ENCODE results near the gene IGLL1. TPM values are rescaled to one million over a fixed set of nuclear protein-coding genes. Genes with fewer than 3 reads are reported as not detected.
"Not testable (repeated sequence)": the region's sequence is repeated elsewhere in the genome, so short reads cannot be mapped to it uniquely, and the experiment has no call there.

The IGLL1 gene
- total and polyA plus RNA-seq, 7 experiments from 2014 or later = 0.72 TPM; not detected in 6

DNA sequence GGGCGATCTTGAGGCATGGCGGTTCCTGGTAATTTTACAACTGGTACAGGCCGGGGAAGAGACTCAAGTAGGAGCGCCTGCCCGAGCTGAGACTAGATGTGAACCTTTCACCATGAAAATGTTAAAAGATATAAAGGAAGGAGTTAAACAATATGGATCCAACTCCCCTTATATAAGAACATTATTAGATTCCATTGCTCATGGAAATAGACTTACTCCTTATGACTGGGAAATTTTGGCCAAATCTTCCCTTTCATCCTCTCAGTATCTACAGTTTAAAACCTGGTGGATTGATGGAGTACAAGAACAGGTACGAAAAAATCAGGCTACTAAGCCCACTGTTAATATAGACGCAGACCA, 40.3 kb downstream of the IGLL1 start:
- ATAC-seq, POLR2A ChIA-PET: not testable (repeated sequence)

DNA sequence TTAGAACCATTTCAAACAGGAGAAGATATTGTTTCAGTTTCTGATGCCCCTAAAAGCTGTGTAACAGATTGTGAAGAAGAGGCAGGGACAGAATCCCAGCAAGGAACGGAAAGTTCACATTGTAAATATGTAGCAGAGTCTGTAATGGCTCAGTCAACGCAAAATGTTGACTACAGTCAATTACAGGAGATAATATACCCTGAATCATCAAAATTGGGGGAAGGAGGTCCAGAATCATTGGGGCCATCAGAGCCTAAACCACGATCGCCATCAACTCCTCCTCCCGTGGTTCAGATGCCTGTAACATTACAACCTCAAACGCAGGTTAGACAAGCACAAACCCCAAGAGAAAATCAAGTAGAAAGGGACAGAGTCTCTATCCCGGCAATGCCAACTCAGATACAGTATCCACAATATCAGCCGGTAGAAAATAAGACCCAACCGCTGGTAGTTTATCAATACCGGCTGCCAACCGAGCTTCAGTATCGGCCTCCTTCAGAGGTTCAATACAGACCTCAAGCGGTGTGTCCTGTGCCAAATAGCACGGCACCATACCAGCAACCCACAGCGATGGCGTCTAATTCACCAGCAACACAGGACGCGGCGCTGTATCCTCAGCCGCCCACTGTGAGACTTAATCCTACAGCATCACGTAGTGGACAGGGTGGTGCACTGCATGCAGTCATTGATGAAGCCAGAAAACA, 40.8 kb downstream of the IGLL1 start:
- intact Hi-C loops (cut with micrococcal nuclease) = loop anchor here (1.0 to 2.0 kb wide), 6 partner anchors 17 to 580 kb away; no protein-coding TSS in a partner anchor
- ChIA-PET POLR2A (no interaction called here), CTCF (interaction anchor here (0.6 to 1.8 kb wide), 4 partner anchors 127 to 1183 kb away, joined by 3 to 4 read pairs (median 4); no protein-coding TSS in a partner anchor)
- peaks cover 0 to 11% (median 10%) of the 10 kb centered on the region in 7 donors for H3K4me1 Mint-ChIP-seq
- Histone ChIP-seq H3K36me3 (ENCODE audit: control insufficient read depth in 2 of 3, insufficient read depth in 3 of 3, low read length in 3 of 3) (no peaks in the 10 kb centered on the region), H3K4me3 (ENCODE audit: low read length) (no peak overlapping the region), H3K9me3 (ENCODE audit: control insufficient read depth in 2 of 3, low read length in 3 of 3) (no peaks in the 10 kb centered on the region), H3K4me1 (ENCODE audit: control insufficient read depth in 2 of 2, insufficient read depth in 2 of 2, low read length in 2 of 2) (peaks cover 3 to 5% of the 10 kb centered on the region in 2 donors), H3K27me3 (ENCODE audit: control insufficient read depth in 2 of 2, insufficient read depth in 2 of 2, low read length in 2 of 2) (no peaks in the 10 kb centered on the region), H3K27ac (ENCODE audit: low read depth, low read length) (no peak overlapping the region)
- DNase-seq (peak; percentile 41 to 73 (median 65)), ATAC-seq (peak; percentile 100)
- no peaks in the 10 kb centered on the region for H3K36me3 Mint-ChIP-seq
- peaks cover 0 to 26% (median 0%) of the 10 kb centered on the region in 5 donors for H3K27me3 Mint-ChIP-seq
- no peak overlapping the region for H3K27ac Mint-ChIP-seq
- H3K4me3 Mint-ChIP-seq = peak overlapping the region in 6 of 10 donors; percentile 26 to 62 (median 46)
- H3K9me3 Mint-ChIP-seq = no peaks in the 10 kb centered on the region

More for the DNA sequence above, 40.3 kb downstream of the IGLL1 start:
- not testable (repeated sequence) for H3K4me1 ChIP-seq (ENCODE audit: control insufficient read depth in 2 of 2, insufficient read depth in 2 of 2, low read length in 2 of 2); H3K27me3 ChIP-seq (ENCODE audit: control insufficient read depth in 2 of 2, insufficient read depth in 2 of 2, low read length in 2 of 2); H3K27ac Mint-ChIP-seq; H3K9me3 ChIP-seq (ENCODE audit: control insufficient read depth in 2 of 3, low read length in 3 of 3); H3K9me3 Mint-ChIP-seq; H3K36me3 ChIP-seq (ENCODE audit: control insufficient read depth in 2 of 3, insufficient read depth in 3 of 3, low read length in 3 of 3); H3K4me3 ChIP-seq (ENCODE audit: low read length); H3K27ac ChIP-seq (ENCODE audit: low read depth, low read length); H3K36me3 Mint-ChIP-seq; DNase-seq
- Mint-ChIP-seq H3K4me1 (peaks cover 0 to 11% (median 10%) of the 10 kb centered on the region in 7 donors), H3K27me3 (peaks cover 0 to 26% (median 0%) of the 10 kb centered on the region in 5 donors), H3K4me3 (peak overlapping the region in 3 of 10 donors; percentile 44 to 62 (median 47))
- intact Hi-C loops (cut with micrococcal nuclease) = loop anchor here (1.0 to 5.0 kb wide), 8 partner anchors 18 to 581 kb away; no protein-coding TSS in a partner anchor
- CTCF ChIA-PET = interaction anchor here (0.7 to 1.8 kb wide), 2 partner anchors 128 to 175 kb away, joined by 3 to 4 read pairs; no protein-coding TSS in a partner anchor

DNA sequence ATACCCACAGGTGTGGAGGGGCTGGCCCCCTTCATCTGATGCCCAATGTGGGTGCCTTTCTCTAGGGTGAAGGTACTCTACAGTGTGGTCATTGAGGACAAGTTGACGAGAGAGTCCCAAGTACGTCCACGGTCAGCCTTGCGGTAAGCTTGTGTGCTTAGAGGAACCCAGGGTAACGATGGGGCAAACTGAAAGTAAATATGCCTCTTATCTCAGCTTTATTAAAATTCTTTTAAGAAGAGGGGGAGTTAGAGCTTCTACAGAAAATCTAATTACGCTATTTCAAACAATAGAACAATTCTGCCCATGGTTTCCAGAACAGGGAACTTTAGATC, 41.4 kb downstream of the IGLL1 start:
- H3K9me3 Mint-ChIP-seq; H3K4me3 ChIP-seq (ENCODE audit: low read length); H3K4me1 ChIP-seq (ENCODE audit: control insufficient read depth in 2 of 2, insufficient read depth in 2 of 2, low read length in 2 of 2); POLR2A ChIA-PET; H3K9me3 ChIP-seq (ENCODE audit: control insufficient read depth in 2 of 3, low read length in 3 of 3); DNase-seq; ATAC-seq; H3K36me3 ChIP-seq (ENCODE audit: control insufficient read depth in 2 of 3, insufficient read depth in 3 of 3, low read length in 3 of 3); H3K27me3 ChIP-seq (ENCODE audit: control insufficient read depth in 2 of 2, insufficient read depth in 2 of 2, low read length in 2 of 2); H3K27ac Mint-ChIP-seq; H3K27ac ChIP-seq (ENCODE audit: low read depth, low read length); H3K36me3 Mint-ChIP-seq: not testable (repeated sequence)
- CTCF ChIA-PET = interaction anchor here (0.6 kb wide), 1 partner anchor 320 kb away, joined by 3 read pairs; no protein-coding TSS in a partner anchor
- H3K4me1 Mint-ChIP-seq = peaks cover under 1 to 11% (median 10%) of the 10 kb centered on the region in 7 donors
- peaks cover 0 to 23% (median 0%) of the 10 kb centered on the region in 5 donors for H3K27me3 Mint-ChIP-seq
- intact Hi-C loops (cut with micrococcal nuclease) = loop anchor here (1.0 to 2.0 kb wide), 6 partner anchors 16 to 580 kb away; no protein-coding TSS in a partner anchor
- peak overlapping the region in 1 of 10 donors; percentile 44 for H3K4me3 Mint-ChIP-seq

GRCh38 chr22:23537830-23538695, 42.0 kb downstream of the IGLL1 start:
- H3K27me3 ChIP-seq (ENCODE audit: control insufficient read depth in 2 of 2, insufficient read depth in 2 of 2, low read length in 2 of 2); ATAC-seq; H3K9me3 Mint-ChIP-seq; H3K27ac Mint-ChIP-seq; H3K36me3 Mint-ChIP-seq; H3K27ac ChIP-seq (ENCODE audit: low read depth, low read length); H3K4me3 ChIP-seq (ENCODE audit: low read length); H3K9me3 ChIP-seq (ENCODE audit: control insufficient read depth in 2 of 3, low read length in 3 of 3); DNase-seq; H3K36me3 ChIP-seq (ENCODE audit: control insufficient read depth in 2 of 3, insufficient read depth in 3 of 3, low read length in 3 of 3); CTCF ChIA-PET; H3K4me1 ChIP-seq (ENCODE audit: control insufficient read depth in 2 of 2, insufficient read depth in 2 of 2, low read length in 2 of 2); POLR2A ChIA-PET; H3K4me3 Mint-ChIP-seq: not testable (repeated sequence)
- Mint-ChIP-seq H3K4me1 (peaks cover 5 to 13% (median 10%) of the 10 kb centered on the region in 7 donors), H3K27me3 (peaks cover 0 to 24% (median 0%) of the 10 kb centered on the region in 5 donors)
- intact Hi-C loops (cut with micrococcal nuclease) = loop anchor here (2.0 kb wide), 2 partner anchors 223 to 579 kb away; no protein-coding TSS in a partner anchor

DNA sequence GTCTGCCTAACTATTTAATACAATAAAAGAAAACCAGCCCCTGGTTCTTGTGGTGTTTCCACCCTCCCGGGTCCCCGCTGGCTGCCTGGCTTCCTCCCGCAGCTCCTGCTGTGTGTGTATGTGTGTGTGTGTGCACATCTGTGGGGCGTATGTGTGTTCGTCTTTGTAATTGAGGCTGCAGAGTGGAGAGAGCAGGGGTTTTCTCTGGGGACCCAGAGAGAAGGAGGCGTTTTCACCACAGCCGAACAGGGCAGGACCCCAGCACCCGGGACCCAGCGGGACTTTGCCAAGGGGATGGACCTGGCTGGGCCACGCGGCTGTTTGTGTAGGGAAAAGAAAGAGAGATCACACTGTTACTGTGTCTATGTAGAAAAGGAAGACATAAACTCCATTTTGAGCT, 42.7 kb downstream of the IGLL1 start:
- Histone ChIP-seq H3K27ac (ENCODE audit: low read depth, low read length) (no peak overlapping the region), H3K36me3 (ENCODE audit: control insufficient read depth in 2 of 3, insufficient read depth in 3 of 3, low read length in 3 of 3) (no peaks in the 10 kb centered on the region), H3K4me3 (ENCODE audit: low read length) (no peak overlapping the region), H3K9me3 (ENCODE audit: control insufficient read depth in 2 of 3, low read length in 3 of 3) (no peaks in the 10 kb centered on the region), H3K4me1 (ENCODE audit: control insufficient read depth in 2 of 2, insufficient read depth in 2 of 2, low read length in 2 of 2) (peaks cover 3 to 5% of the 10 kb centered on the region in 2 donors), H3K27me3 (ENCODE audit: control insufficient read depth in 2 of 2, insufficient read depth in 2 of 2, low read length in 2 of 2) (no peaks in the 10 kb centered on the region)
- Mint-ChIP-seq H3K4me3 (no peak overlapping the region), H3K27me3 (peaks cover 0 to 25% (median 0%) of the 10 kb centered on the region in 5 donors), H3K27ac (no peak overlapping the region), H3K9me3 (no peaks in the 10 kb centered on the region), H3K36me3 (no peaks in the 10 kb centered on the region), H3K4me1 (peaks cover 5 to 13% (median 10%) of the 10 kb centered on the region in 7 donors)
- ATAC-seq = no peak
- ChIA-PET POLR2A (no interaction called here), CTCF (interaction anchor here (0.7 kb wide), 1 partner anchor 49 kb away, joined by 3 read pairs; no protein-coding TSS in a partner anchor)
- DNase-seq = no peak
- intact Hi-C loops (cut with micrococcal nuclease) = no loop called here

- Histone ChIP-seq H3K27me3 (ENCODE audit: control insufficient read depth in 2 of 2, insufficient read depth in 2 of 2, low read length in 2 of 2) (no peaks in the 10 kb centered on the region), H3K4me1 (ENCODE audit: control insufficient read depth in 2 of 2, insufficient read depth in 2 of 2, low read length in 2 of 2) (peaks cover 3 to 5% of the 10 kb centered on the region in 2 donors), H3K27ac (ENCODE audit: low read depth, low read length) (no peak overlapping the region), H3K4me3 (ENCODE audit: low read length) (no peak overlapping the region), H3K36me3 (ENCODE audit: control insufficient read depth in 2 of 3, insufficient read depth in 3 of 3, low read length in 3 of 3) (no peaks in the 10 kb centered on the region), H3K9me3 (ENCODE audit: control insufficient read depth in 2 of 3, low read length in 3 of 3) (no peaks in the 10 kb centered on the region)
- POLR2A ChIA-PET = no interaction called here
- Mint-ChIP-seq H3K27ac (no peak overlapping the region), H3K4me3 (no peak overlapping the region), H3K36me3 (no peaks in the 10 kb centered on the region), H3K4me1 (peaks cover 5 to 13% (median 10%) of the 10 kb centered on the region in 7 donors), H3K27me3 (peaks cover 0 to 22% (median 0%) of the 10 kb centered on the region in 5 donors), H3K9me3 (no peaks in the 10 kb centered on the region)
- intact Hi-C loops (cut with micrococcal nuclease) = no loop called here
- ATAC-seq (no peak), DNase-seq (no peak)
- CTCF ChIA-PET = interaction anchor here (0.7 kb wide), 1 partner anchor 49 kb away, joined by 3 read pairs; no protein-coding TSS in a partner anchor
These were observed 43.2 kb downstream of the IGLL1 start for GRCh38 chr22:23536821-23537345.
